Parathyroid adenoma (tissue), 2 donors: ENCODE measurements around the gene PDZD7.

Source experiments
- H2AFZ ChIP-seq: fragments of 300-600 bp; sonication (generic); one replicate; pipeline ENCODE4 v1.7.0; 2017; ENCODE audit warnings: antibody characterized with exemption, mild to moderate bottlenecking
- H3K27ac ChIP-seq: fragments of 300-600 bp; sonication (generic); one replicate; pipeline ENCODE4 v1.7.0; 2017
- H3K27me3 ChIP-seq: fragments of 300-600 bp; sonication (generic); one replicate; pipeline ENCODE4 v1.7.0; 2017; ENCODE audit warnings: low read length; ENCODE audit not compliant: control insufficient read depth, insufficient read depth
- H3K36me3 ChIP-seq: fragments of 300-600 bp; sonication (generic); one replicate; pipeline ENCODE4 v1.7.0; 2017; ENCODE audit warnings: low read length; ENCODE audit not compliant: control insufficient read depth, insufficient read depth
- H3K4me1 ChIP-seq: fragments of 300-600 bp; sonication (generic); one replicate; pipeline ENCODE4 v1.7.0; 2017; ENCODE audit warnings: control low read depth
- H3K4me2 ChIP-seq: fragments of 300-600 bp; sonication (generic); one replicate; pipeline ENCODE4 v1.7.0; 2017; ENCODE audit warnings: low read length
- H3K4me3 ChIP-seq: fragments of 300-600 bp; sonication (generic); one replicate; pipeline ENCODE4 v1.7.0; 2017; ENCODE audit warnings: low read depth, low read length
- H3K79me2 ChIP-seq: fragments of 300-600 bp; sonication (generic); one replicate; pipeline ENCODE4 v1.7.0; 2017; ENCODE audit warnings: control low read depth
- H3K9ac ChIP-seq: fragments of 300-600 bp; sonication (generic); one replicate; pipeline ENCODE4 v1.7.0; 2017; ENCODE audit warnings: mild to moderate bottlenecking
- H3K9me3 ChIP-seq: fragments of 300-600 bp; sonication (generic); one replicate; pipeline ENCODE4 v1.7.0; 2017; ENCODE audit warnings: low read length; ENCODE audit not compliant: control insufficient read depth
- TF ChIP-seq, protein P1 (sequence below): fragments of 300-600 bp; sonication (generic); IDR thresholded peaks from one replicate; pipeline ENCODE4 v1.7.0; 2017; ENCODE audit warnings: antibody characterized with exemption, mild to moderate bottlenecking
- donor health status: primary hyperparathyroidism.

The PDZD7 gene

DNA sequence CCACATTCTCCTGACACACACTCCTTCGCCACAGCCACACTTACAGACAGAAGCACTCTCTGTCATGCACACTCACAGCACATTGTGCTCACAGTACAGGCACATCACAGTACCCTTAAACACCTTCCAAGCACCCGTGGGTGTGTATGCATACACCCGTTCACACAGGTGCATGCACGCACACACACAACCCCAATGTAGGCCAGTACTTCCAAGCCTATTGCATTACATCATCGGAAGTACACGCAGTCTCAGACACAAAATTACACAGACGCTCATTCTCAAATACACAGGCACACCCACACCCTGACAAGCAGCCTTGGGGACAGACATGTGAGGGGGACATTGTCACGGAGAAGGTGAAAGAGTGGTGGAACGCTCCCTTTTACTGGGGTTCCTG is 42.0 kb upstream of the PDZD7 start:
- Histone ChIP-seq H3K27ac (no peak overlapping the region), H3K9ac (no peak overlapping the region), H2AFZ (no peak overlapping the region), H3K4me3 (no peak overlapping the region), H3K79me2 (no peaks in the 10 kb centered on the region), H3K4me2 (no peak overlapping the region), H3K27me3 (peaks cover 4% of the 10 kb centered on the region), H3K9me3 (no peaks in the 10 kb centered on the region), H3K4me1 (no peaks in the 10 kb centered on the region), H3K36me3 (no peaks in the 10 kb centered on the region)
- TF ChIP-seq, protein P1, sequence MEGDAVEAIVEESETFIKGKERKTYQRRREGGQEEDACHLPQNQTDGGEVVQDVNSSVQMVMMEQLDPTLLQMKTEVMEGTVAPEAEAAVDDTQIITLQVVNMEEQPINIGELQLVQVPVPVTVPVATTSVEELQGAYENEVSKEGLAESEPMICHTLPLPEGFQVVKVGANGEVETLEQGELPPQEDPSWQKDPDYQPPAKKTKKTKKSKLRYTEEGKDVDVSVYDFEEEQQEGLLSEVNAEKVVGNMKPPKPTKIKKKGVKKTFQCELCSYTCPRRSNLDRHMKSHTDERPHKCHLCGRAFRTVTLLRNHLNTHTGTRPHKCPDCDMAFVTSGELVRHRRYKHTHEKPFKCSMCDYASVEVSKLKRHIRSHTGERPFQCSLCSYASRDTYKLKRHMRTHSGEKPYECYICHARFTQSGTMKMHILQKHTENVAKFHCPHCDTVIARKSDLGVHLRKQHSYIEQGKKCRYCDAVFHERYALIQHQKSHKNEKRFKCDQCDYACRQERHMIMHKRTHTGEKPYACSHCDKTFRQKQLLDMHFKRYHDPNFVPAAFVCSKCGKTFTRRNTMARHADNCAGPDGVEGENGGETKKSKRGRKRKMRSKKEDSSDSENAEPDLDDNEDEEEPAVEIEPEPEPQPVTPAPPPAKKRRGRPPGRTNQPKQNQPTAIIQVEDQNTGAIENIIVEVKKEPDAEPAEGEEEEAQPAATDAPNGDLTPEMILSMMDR: no peak

- Histone ChIP-seq H3K4me2 (no peak overlapping the region), H3K27ac (no peak overlapping the region), H3K9ac (no peak overlapping the region), H3K4me3 (no peak overlapping the region), H3K4me1 (no peaks in the 10 kb centered on the region), H3K79me2 (no peaks in the 10 kb centered on the region), H3K27me3 (peaks cover 4% of the 10 kb centered on the region), H3K9me3 (no peaks in the 10 kb centered on the region), H3K36me3 (no peaks in the 10 kb centered on the region), H2AFZ (no peak overlapping the region)
- TF ChIP-seq, protein P1: no peak
Observed at GRCh38 chr10:101071885-101072433, 41.0 kb upstream of the PDZD7 start.

GRCh38 chr10:101071267-101071884 is 40.4 kb upstream of the PDZD7 start:
- TF ChIP-seq, protein P1: no peak
- no peaks in the 10 kb centered on the region for H3K36me3 ChIP-seq
- H3K27me3 ChIP-seq: peaks cover 4% of the 10 kb centered on the region
- no peak overlapping the region for H3K4me2 ChIP-seq
- no peak overlapping the region for H3K9ac ChIP-seq
- H3K4me3 ChIP-seq: no peak overlapping the region
- no peaks in the 10 kb centered on the region for H3K9me3 ChIP-seq
- H3K4me1 ChIP-seq: no peaks in the 10 kb centered on the region
- no peak overlapping the region for H2AFZ ChIP-seq
- no peaks in the 10 kb centered on the region for H3K79me2 ChIP-seq
- no peak overlapping the region for H3K27ac ChIP-seq

- Histone ChIP-seq H3K9me3 (no peaks in the 10 kb centered on the region), H3K27ac (no peak overlapping the region), H3K79me2 (no peaks in the 10 kb centered on the region), H2AFZ (no peak overlapping the region), H3K36me3 (no peaks in the 10 kb centered on the region), H3K4me3 (no peak overlapping the region), H3K27me3 (peaks cover 4% of the 10 kb centered on the region), H3K4me2 (no peak overlapping the region), H3K4me1 (no peaks in the 10 kb centered on the region), H3K9ac (no peak overlapping the region)
- TF ChIP-seq, protein P1: no peak
Observed at GRCh38 chr10:101070098-101070497, 39.2 kb upstream of the PDZD7 start.

DNA sequence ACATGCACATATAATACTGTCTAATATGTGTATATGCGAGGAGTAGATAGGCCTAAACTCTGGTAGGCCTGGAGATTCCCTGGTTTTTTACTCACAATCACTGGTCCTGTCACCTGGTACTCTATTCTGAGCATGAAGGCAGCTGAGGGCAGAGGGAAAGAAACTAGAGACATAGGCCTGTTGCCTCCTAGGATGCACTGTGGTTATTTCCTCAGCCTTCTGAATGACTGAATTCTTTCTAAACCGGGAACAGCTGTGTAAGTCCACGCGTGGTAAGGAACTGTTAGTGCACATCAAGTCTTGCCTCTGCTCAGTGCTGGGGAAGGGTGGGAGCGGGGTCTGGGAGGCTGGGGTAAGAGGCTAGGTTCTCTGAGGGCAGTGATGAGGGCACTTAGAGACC is 38.5 kb upstream of the PDZD7 start:
- Histone ChIP-seq H3K27me3 (peaks cover 4% of the 10 kb centered on the region), H3K9ac (no peak overlapping the region), H3K4me2 (no peak overlapping the region), H3K4me1 (no peaks in the 10 kb centered on the region), H3K36me3 (no peaks in the 10 kb centered on the region), H2AFZ (no peak overlapping the region), H3K4me3 (no peak overlapping the region), H3K27ac (no peak overlapping the region), H3K79me2 (no peaks in the 10 kb centered on the region), H3K9me3 (no peaks in the 10 kb centered on the region)
- TF ChIP-seq, protein P1: no peak
